Hypothalamus (tissue), 51 donors: ENCODE results near the gene EHF.
"Not testable (repeated sequence)": the region's sequence is repeated elsewhere in the genome, so short reads cannot be mapped to it uniquely, and the experiment has no call there.

Source experiments
- DNase-seq, 51 donors: peaks; one replicate each; lab custom pipeline; 2025; lab: John Stamatoyannopoulos, UW

EHF gene

GRCh38 chr11:34620820-34621792 is at the start of gene EHF:
EHF (plus strand) TSS chr11:34621093; CDS start chr11:34642631, 21,538 bp downstream.
- DNase-seq, result no peak

GRCh38 chr11:34573537-34573936 is 47.4 kb upstream of the EHF start:
- DNase-seq, result no peak

GRCh38 chr11:34575261-34575660 is 45.6 kb upstream of the EHF start:
- no peak for DNase-seq

- DNase-seq, result no peak
These were observed 45.2 kb upstream of the EHF start for GRCh38 chr11:34575671-34576070.

- DNase-seq, result no peak
These were observed 44.6 kb upstream of the EHF start for GRCh38 chr11:34576331-34576730.

DNA sequence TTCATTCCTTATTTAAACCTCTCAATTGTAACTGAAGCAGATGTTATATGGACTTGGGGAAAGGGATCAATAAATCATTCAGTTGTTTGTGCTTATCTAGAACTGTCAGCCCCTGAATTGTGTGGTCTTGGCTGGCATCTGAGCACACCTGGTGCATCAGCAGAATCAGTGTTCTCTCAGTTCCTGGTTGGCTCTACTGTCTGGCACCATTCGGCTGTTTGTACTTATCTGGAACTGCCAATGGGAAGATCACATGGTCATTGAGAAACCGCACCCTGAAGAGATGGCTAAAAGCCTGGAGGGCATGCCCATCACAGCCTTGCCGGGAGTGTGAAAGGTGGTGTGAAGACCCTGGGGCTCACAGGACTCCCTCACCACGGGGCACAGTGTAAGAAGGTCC is 37.1 kb upstream of the EHF start:
- no peak for DNase-seq

GRCh38 chr11:34585304-34585734 is 35.6 kb upstream of the EHF start:
- no peak for DNase-seq

- peak in 4 of 51 donors; percentile 9 to 90 (median 32) for DNase-seq
These were observed 35.0 kb upstream of the EHF start for GRCh38 chr11:34585735-34586487.

DNA sequence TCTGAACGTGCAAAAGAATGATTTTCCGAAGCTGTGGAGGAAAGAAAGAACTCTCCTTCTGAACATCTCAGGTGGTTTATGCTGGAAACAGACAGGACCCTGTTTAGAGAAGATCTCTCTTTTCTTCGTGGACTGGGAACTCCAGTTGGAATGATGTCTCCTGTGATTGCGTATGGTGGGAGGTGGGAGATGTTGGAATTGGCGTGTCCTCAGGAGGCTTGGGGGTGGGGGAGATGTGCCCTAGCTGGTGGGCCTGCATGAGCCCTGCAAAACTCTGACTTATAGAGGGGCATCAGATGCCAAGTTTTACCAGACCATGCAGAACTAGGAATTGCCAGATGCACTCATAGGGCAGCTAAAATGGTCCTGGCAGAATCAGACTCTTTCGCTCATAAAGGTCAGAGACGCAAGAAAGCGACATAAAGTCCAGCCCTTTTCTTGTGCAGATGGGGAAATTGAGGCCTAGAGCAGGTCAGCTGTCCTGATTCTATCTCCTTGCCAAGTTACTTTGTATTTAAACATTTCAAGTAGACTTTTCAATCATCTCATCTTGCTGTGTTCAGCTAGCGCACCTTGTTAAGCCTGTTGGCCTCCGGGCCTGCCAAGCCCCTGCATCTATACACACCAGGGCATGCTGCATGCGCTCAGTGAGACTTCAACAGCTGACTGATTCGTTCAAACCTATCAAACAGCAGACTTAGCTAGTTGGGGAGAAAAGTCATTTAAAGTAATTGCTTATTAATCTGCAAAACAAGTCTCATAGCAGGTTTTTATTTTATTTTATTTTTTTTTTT is 34.2 kb upstream of the EHF start:
- peak in 1 of 51 donors; percentile 8 for DNase-seq

GRCh38 chr11:34587282-34587677 is 33.6 kb upstream of the EHF start:
- DNase-seq, result no peak

DNA sequence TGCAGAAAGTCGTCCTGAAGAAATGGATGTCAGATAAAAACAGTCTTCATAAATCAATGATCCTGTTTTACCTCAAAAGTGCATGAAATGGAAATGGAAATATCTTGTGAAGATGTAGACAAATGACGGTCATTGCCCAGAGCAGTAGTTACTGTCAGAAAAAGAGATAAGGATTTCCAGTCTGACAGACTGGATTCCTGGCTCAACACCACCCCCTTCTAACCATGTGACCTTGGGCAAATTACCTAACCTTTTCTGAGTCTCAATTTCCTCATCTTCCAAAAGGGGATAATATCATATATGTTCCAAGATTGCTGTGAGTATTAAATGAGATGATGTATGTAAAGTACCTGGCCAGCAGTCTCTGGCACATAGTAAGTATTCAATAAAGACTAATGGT is 32.9 kb upstream of the EHF start:
- DNase-seq, result no peak

- DNase-seq, result no peak
These were observed 32.2 kb upstream of the EHF start for GRCh38 chr11:34588701-34589100.

DNA sequence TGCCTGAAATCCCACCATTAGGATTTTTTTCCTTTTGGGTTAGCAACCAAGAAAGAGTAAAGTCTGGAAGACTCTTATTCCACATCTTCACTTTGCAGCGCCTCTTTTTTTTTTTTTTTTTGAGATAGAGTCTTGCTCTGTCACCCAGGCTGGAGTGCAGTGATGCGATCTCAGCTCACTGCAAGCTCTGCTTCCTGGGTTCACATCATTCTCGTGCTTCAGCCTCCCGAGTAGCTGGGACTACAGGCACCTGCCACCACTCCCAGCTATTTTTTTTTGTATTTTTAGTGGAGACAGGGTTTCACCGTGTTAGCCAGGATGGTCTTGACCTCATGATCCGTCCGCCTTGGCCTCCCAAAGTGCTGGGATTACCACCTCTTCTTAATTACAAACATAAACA is 31.7 kb upstream of the EHF start:
- DNase-seq, result not testable (repeated sequence)

DNA sequence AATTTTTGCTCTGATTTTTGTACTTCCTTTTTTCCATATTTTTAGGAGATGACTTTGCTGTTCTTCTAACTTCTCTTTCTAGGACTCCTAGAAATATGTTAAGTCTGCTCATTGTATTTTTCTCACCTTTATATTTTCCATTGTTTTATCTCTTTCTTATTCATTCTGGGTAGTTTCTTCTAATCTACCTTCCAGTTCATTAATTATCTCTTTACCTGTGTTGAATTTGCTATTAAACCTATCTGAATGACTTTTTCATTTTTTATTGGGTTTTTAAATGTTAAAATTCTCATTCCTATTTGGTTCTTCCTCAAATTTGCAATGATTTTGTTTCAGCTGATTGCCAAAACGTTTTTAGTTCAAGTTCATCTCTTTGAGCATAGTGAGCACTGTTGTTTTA is 27.8 kb upstream of the EHF start:
- no peak for DNase-seq

GRCh38 chr11:34594603-34595002 is 26.3 kb upstream of the EHF start:
- no peak for DNase-seq

DNA sequence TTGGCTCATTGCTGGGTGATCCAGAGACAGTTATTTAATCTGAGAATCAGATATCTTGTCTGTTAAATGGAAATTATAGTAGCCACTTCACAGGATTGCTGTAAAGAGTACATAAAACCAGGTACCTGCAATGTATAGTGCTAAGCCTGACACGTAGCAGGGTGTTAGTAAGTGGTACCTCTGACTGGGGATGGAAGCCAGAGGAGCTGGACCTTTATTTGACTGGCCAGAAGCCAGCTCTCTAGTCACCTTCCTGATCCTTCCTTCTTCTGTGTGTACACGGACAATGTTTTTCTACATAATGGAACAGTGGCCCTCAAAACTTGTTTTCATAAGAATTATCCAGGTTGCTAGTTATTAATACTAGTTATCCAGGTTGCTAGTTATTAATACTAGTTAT is 25.5 kb upstream of the EHF start:
- DNase-seq, result no peak

GRCh38 chr11:34595960-34596644 is 24.8 kb upstream of the EHF start:
- no peak for DNase-seq

GRCh38 chr11:34599406-34599945 is 21.4 kb upstream of the EHF start:
- no peak for DNase-seq

DNA sequence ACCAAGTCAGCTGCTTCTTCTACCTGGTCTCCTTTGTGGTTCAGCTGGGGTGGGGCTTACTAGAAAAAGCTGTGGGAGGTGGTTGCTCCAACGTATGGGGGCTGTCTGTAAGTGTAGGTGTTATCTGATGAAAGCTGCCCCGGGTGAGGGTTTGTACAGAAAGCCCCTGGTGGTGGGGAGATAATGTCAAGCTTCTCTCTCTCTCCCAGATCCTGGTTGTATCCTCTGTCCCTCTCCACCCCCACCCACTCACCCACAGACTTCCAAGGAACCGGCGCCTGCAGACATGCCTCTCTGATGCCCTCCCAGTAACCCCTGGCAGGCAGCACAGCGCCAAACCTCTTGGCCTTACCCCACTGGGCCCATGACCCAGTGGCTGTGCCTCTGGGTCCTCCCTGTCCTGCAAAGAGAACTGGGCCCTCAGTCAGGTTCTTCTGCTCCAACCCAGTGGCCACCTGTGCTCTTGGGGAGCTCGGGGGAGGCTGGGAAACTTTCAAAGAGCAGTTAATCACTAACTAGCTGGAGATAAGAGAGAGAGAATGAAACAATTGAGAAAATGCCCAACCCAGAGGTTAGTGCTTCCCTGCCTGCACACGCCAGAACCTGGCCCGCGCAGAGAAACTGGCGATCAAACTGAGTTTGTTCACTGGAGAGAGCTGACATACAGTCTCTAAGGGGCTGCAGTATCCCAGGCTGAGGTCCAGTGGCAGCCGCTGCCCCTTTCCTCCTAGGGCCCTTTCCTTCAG is 20.4 kb upstream of the EHF start:
- DNase-seq, result no peak
